Testis (tissue), 3 donors: ENCODE results near the gene MN1. TPM values are rescaled to one million over a fixed set of nuclear protein-coding genes. Genes with fewer than 3 reads are reported as not detected.

Source experiments
- DNase-seq: peaks from one replicate; pipeline ENCODE4 v3.0.0-alpha.2; 2019
- H3K27ac ChIP-seq, 2 donors: fragments of 200-600 bp; sonication (generic); one replicate each; pipeline ENCODE4 v1.5.1; 2019
- H3K27me3 ChIP-seq: fragments of 200-600 bp; sonication (generic); one replicate; pipeline ENCODE4 v1.5.1; 2019
- H3K36me3 ChIP-seq: fragments of 200-600 bp; sonication (generic); one replicate; pipeline ENCODE4 v1.5.1; 2017; ENCODE audit warnings: low read depth; ENCODE audit errors: missing control alignments
- H3K4me1 ChIP-seq: fragments of 200-600 bp; sonication (generic); one replicate; pipeline ENCODE4 v1.5.1; 2019
- H3K4me3 ChIP-seq, 2 donors: fragments of 200-600 bp; sonication (generic); one replicate each; pipeline ENCODE4 v1.5.1; 2017 to 2019
- H3K9me3 ChIP-seq: fragments of 200-600 bp; sonication (generic); one replicate; pipeline ENCODE4 v1.5.1; 2017
- POLR2A ChIP-seq: fragments of 450-650 bp; IDR thresholded peaks from one replicate; pipeline ENCODE4 v1.6.1; 2017; ENCODE audit warnings: antibody characterized with exemption, mild to moderate bottlenecking, moderate library complexity
- WGBS, 2 donors: methylation state at CpG; one replicate each; pipeline ENCODE4 v1.1.5; 2018; 5-methylcytosine and 5-hydroxymethylcytosine counted together
- intact Hi-C: fragments of 100-400 bp; cut with DNase I; formaldehyde crosslinking; loops from one replicate; pipeline ENCODE4 v1.15.1; 2023; ENCODE audit warnings: low total_unique reads
- polyA plus RNA-seq: library from polyadenylated mRNA; stranded (reverse); fragments of 350-450 nt; fragmentation: Illumina TruSeq; extraction: RNeasy Lipid Tissue Mini Kit (QIAGEN cat#74804); gene quantifications from one replicate; pipeline ENCODE4 v1.2.3, GENCODE V29; 2014; ENCODE audit warnings: low read depth, low replicate concordance; ENCODE audit not compliant: insufficient read depth
- total RNA-seq, 2 donors: library from RNA; depleted of rRNA; stranded (reverse); fragments of >200 nt; gene quantifications; one replicate each; pipeline ENCODE4 v1.2.3, GENCODE V29; 2016
- TF ChIP-seq, protein P1 (sequence below), 3 experiments: fragments of 450-650 bp in 2 of 3; fragments of 200-600 bp in 1 of 3; sonication (generic) in 1 of 3; IDR thresholded peaks; one replicate each; pipeline ENCODE4 v1.5.1; 2016 to 2019; ENCODE audit warnings: antibody characterized with exemption in 3 of 3, mild to moderate bottlenecking in 2 of 3, moderate library complexity in 1 of 3

Gene MN1
- total and polyA plus RNA-seq, 3 donors from 2014 or later = 3.2 to 5.6 (median 4.3) TPM

DNA sequence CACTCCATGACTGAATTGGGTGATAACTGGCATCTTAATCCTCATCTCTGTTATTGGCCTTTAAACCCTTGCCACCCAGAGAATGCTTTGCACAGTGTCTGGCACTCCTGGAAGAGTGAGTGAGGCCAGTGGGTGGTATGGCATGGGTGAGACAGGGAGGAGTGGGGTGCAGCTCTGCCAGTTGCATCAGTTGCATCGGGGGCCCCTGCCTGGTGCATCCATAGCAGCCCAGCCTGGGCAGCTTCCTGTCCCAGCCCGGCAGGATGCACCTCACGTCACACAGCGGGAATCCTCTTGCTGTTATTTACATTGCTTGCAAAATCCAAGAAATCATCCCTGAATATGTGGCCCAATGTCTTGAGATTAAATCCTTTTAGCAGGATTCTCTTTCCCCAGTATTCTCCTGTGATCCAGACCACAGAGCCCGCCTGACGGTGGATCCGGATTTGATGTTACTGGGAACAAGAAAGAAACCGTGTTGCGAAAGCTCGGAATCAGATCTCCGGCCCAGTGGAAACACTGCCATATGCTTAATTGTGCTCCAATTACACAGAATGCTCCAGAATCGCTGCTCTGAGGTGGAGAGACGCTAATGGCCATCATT, 37.6 kb upstream of the MN1 start:
- Histone ChIP-seq H3K27me3 (no peaks in the 10 kb centered on the region), H3K9me3 (no peaks in the 10 kb centered on the region), H3K4me3 (no peak overlapping the region), H3K27ac (no peak overlapping the region), H3K36me3 (no peaks in the 10 kb centered on the region), H3K4me1 (peaks cover 11% of the 10 kb centered on the region)
- TF ChIP-seq, protein P1, sequence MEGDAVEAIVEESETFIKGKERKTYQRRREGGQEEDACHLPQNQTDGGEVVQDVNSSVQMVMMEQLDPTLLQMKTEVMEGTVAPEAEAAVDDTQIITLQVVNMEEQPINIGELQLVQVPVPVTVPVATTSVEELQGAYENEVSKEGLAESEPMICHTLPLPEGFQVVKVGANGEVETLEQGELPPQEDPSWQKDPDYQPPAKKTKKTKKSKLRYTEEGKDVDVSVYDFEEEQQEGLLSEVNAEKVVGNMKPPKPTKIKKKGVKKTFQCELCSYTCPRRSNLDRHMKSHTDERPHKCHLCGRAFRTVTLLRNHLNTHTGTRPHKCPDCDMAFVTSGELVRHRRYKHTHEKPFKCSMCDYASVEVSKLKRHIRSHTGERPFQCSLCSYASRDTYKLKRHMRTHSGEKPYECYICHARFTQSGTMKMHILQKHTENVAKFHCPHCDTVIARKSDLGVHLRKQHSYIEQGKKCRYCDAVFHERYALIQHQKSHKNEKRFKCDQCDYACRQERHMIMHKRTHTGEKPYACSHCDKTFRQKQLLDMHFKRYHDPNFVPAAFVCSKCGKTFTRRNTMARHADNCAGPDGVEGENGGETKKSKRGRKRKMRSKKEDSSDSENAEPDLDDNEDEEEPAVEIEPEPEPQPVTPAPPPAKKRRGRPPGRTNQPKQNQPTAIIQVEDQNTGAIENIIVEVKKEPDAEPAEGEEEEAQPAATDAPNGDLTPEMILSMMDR (IDR thresholded peaks at IDR 0.05) = no peak
- no peak for TF ChIP-seq POLR2A
- DNase-seq = peak; percentile 11
- WGBS, 2 donors = 88 to 96% methylated on average over 13 of the region's 13 CpGs
- intact Hi-C loops = no loop called here

DNA sequence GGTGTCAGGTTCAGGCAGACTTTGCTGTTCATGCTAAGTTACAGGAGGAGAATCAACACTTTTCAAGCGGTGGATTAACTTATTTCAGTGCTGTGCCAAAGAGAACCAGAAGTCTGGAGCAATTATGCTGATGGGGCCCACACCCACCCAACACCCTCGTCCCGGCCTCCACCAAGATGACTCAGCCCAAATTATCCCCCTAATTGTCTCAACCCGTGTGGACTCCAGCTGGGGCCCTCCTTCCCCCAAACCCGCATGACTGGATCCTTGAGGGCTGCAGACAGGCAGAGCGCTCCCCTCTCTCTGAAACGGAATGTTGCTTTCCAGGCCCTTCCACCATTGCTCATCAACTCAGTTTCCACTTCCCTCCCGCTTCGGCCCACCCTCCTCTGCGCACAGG, 34.6 kb upstream of the MN1 start:
- no peak for DNase-seq
- no peak for TF ChIP-seq POLR2A
- TF ChIP-seq, protein P1 (IDR thresholded peaks at IDR 0.05) = no peak

GRCh38 chr22:27835446-27835845, 33.9 kb upstream of the MN1 start:
- H3K9me3 ChIP-seq = no peaks in the 10 kb centered on the region
- H3K27ac ChIP-seq = no peak overlapping the region
- no peaks in the 10 kb centered on the region for H3K27me3 ChIP-seq
- 84 to 85% methylated on average over 6 of the region's 6 CpGs for WGBS, 2 donors
- no peaks in the 10 kb centered on the region for H3K4me1 ChIP-seq
- TF ChIP-seq, protein P1 (IDR thresholded peaks at IDR 0.05) = no peak
- TF ChIP-seq POLR2A = no peak
- DNase-seq = no peak
- intact Hi-C loops = no loop called here
- no peak overlapping the region for H3K4me3 ChIP-seq
- H3K36me3 ChIP-seq = no peaks in the 10 kb centered on the region

More for the DNA sequence above, 34.6 kb upstream of the MN1 start:
- Histone ChIP-seq H3K4me1 (no peaks in the 10 kb centered on the region), H3K27ac (no peak overlapping the region), H3K9me3 (no peaks in the 10 kb centered on the region), H3K36me3 (no peaks in the 10 kb centered on the region), H3K4me3 (no peak overlapping the region), H3K27me3 (no peaks in the 10 kb centered on the region)
- WGBS, 2 donors = 88% methylated on average over 10 of the region's 10 CpGs
- intact Hi-C loops = no loop called here

GRCh38 chr22:27834364-27835185, 33.0 kb upstream of the MN1 start:
- H3K27ac ChIP-seq = no peak overlapping the region
- no peaks in the 10 kb centered on the region for H3K27me3 ChIP-seq
- WGBS, 2 donors = 91 to 94% methylated on average over 17 to 20 of the region's 20 CpGs
- no peaks in the 10 kb centered on the region for H3K4me1 ChIP-seq
- no peak for DNase-seq
- H3K9me3 ChIP-seq = no peaks in the 10 kb centered on the region
- intact Hi-C loops = no loop called here
- TF ChIP-seq, protein P1 (IDR thresholded peaks at IDR 0.05) = no peak
- TF ChIP-seq POLR2A = no peak
- no peaks in the 10 kb centered on the region for H3K36me3 ChIP-seq
- H3K4me3 ChIP-seq = no peak overlapping the region
